Stimulated activated CD8-positive, alpha-beta memory T cell treated with anti-CD3 and anti-CD28 coated beads, Interleukin-7, amount 100 ng/mL, for 4 hours (primary cell): ENCODE measurements around the gene WDR45B.
A peak's percentile ranks its signal among the peaks of the same experiment; 100 is the strongest.
"Not testable (repeated sequence)": the region's sequence is repeated elsewhere in the genome, so short reads cannot be mapped to it uniquely, and the experiment has no call there.

ENCODE experiments used
- DNase-seq, 2 donors: peaks; one replicate each; pipeline ENCODE4 v3.0.0-alpha.2; 2020; ENCODE audit warnings: low read depth in 2 of 2

Gene WDR45B

GRCh38 chr17:82599674-82600661 is 48.3 kb downstream of the WDR45B start:
- DNase-seq = no peak

DNA sequence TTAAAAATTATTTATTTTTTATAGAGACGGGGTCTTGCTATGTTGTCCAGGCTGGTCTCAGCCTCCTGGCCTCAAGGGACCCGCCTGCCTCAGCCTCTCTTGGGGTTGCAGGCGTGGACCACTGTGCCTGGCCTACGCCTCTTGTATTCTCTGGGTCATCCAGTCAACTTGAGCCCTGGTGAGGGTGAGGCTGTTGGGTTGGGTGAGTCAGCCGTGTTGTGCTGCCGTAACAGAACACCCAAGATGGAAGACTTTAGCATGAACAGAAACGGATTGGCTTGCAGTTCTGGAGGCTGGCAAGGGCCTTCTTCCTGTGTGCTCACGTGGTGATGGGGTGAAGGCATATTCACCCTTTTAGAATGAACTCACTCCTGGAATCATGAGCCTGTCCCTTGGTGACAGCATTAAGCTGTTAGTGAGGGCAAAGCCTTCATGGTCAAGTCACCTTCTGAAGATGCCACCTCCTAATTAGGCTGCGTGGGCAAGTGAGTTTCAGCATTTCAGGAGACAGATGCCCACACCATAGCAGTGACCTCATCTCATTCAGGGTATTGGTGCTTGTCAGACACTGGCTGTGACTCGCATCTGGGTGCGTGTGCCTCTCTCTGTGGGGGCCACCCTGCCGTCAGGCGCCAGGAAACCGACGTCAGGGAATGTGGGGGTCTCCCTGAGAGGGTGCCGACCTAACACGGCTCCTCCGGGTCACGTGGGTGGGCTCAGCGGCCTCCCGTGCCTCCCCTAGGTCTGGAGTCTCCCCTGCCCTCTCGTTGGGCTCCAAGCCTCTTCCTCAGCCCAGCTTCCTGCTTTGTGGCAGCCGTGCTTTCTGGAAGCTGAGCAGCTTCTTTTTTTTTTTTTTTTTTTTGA is 49.8 kb downstream of the WDR45B start:
- DNase-seq = no peak

DNA sequence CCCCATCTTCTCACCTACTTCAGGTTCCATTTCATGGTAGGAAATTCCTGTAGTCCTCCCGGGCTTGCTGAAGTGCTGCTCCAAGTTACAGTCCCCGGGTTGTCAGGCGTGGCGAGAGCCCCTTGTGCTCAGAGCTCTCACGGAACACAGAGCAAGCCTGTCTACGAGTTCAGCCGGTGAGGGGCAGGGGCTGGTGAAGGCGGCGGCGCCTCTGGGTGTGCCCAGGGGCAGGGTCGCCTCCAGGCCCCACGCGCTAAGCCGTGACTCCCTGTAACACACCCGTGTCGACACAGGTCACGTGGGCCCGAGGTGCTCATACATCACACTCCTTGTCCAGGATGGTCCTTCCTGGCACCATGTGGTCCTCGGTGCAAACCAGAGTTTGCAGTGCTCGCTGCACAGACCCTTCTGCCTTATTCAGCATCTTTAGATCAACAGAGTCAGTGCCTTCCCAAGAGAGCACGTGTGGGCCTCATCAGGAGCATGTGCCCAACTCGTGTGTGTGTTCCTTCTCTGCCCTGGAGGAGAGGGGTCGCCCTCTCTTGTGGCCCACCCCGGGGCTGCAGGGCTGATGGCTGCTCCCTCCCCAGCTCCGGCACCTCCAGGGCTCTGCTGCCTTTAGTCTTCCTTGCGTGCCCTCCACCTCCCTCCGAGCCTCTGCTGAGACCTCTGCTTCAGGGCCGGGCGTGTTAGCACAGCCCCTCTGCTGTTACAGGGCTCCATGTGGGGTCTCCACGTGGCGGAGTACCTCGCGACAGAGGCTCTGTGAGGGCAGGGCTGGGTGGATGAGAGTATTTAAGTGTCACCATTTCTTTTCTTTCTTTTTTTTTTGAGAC is 51.2 kb downstream of the WDR45B start:
- DNase-seq = no peak

GRCh38 chr17:82596296-82596695 is 51.9 kb downstream of the WDR45B start:
- DNase-seq = no peak

DNA sequence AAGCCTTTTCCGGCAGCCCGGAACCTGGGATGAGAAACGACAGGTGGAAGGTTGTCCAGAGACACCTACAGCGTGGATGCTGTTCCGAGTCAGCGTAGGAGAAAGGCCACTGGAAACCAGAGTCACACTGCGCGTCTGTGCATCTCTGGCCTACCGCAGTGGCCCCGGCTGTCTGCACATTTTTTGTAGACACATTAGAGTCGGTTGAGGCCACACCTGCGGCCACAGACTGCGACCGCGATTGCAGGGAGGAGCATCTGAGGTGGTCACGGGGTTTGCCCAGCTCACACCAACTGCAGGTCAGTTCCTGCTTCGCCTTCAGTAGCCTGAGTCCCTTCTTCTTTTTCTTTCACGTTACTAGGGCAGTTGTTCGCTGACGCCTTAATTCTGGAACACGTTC is 52.4 kb downstream of the WDR45B start:
- no peak for DNase-seq

GRCh38 chr17:82594571-82594970 is 53.7 kb downstream of the WDR45B start:
- no peak for DNase-seq

GRCh38 chr17:82593590-82594087 is 54.6 kb downstream of the WDR45B start:
- no peak for DNase-seq

GRCh38 chr17:82592767-82593589 is 55.3 kb downstream of the WDR45B start:
- DNase-seq = peak; percentile 26 to 43

DNA sequence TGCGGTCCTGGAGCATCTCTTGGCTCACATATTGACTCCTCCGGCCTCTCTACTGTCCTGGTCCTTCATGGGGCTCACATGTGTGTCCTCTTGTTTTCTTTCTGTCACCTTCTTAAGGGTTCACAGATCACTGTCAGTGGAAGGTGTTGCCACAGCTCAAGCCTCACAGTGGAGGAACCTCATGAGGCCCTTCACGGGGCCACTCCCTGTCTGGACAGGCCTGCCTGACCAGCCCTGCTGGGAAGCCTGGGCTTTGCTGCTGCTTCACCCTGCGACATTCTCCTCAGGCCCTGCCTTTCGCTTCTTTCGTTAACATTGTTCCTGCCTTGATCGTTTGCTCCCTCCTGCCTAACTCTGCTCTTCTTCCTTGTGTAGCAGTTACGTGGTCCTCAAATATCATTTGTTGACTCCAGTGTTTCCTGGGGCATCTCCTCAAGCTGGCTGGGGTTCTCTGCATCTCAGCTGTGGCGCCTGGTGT is 55.9 kb downstream of the WDR45B start:
- DNase-seq = no peak

DNA sequence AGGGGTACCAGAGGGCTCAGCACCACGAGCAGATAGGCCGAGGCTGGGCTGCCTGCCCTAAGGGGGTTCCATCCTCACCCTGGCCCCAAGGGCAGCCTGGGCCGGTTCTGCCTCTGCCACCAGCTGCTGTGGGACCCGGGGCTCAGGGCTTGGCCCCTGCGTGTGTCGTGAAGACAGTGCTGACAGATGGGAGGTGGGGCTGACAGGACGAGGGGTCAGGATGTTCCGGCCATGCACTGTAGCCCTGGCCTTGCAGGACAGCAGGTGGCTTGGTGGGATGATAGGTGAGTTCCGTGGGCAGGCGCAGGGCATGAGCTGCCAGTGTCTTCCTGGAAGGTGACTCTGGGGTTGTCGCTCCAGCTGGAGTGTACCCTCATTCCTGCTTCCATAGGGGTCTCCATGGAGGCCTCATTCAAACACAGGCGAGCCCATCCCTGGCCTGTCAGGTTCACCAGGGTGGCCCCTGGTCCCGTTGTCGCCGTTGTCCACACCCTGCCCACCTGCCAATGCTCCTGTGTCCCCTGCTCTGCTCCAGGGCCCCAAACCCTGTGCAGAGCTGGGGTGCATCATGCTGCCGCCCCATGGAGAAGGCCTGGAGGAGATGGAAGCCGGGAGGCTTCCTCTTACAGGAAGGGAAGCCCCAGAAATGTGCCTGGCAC is 57.2 kb downstream of the WDR45B start:
- DNase-seq = no peak

GRCh38 chr17:82590216-82590615 is 58.0 kb downstream of the WDR45B start:
- no peak for DNase-seq

- DNase-seq = no peak
Measured at GRCh38 chr17:82589851-82590180, 58.4 kb downstream of the WDR45B start.

- no peak for DNase-seq
Measured at GRCh38 chr17:82588266-82589175, 59.7 kb downstream of the WDR45B start.

DNA sequence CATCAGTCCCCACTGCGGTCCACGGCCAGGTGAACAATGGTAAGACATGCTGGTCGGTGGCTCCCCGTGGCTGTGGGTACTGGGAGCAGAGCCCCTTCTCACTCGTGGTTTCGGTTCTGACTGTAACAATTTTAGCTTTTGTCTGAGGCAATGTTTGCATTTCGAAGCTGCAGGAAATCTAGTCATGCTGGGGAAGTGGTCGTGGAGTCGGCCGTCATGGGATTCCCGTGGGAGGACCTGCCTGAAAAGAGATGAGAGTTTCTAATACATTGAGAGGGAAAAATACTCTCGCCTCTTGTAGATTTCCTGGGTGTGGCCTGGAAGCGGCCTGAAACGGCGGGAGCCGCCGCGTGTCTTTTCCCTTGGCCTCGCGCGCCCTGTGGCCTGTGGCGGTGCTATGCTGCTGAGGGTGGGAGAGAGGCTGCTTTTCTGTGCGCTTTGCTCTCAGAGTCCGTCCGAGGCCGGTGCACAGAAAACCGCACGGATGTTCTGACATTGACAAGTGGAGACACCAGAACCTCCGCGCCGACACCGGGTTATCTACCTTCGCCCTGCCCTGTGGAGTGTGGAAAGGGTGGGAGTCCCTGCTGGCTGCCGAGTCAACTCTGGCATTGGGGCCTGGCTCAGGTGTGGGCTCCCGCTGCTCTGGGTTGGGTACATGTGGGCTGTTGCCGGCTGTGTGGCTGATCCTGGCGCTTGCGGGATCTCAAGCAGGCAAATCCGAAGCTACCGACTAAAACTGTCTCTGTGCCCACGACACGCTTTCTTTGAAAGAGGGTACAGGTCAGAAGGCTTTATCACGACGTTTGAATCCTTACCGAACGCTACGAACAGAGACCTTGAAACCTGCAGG is 60.8 kb downstream of the WDR45B start:
- DNase-seq = no peak

- DNase-seq = no peak
Measured at GRCh38 chr17:82586576-82587233, 61.5 kb downstream of the WDR45B start.

DNA sequence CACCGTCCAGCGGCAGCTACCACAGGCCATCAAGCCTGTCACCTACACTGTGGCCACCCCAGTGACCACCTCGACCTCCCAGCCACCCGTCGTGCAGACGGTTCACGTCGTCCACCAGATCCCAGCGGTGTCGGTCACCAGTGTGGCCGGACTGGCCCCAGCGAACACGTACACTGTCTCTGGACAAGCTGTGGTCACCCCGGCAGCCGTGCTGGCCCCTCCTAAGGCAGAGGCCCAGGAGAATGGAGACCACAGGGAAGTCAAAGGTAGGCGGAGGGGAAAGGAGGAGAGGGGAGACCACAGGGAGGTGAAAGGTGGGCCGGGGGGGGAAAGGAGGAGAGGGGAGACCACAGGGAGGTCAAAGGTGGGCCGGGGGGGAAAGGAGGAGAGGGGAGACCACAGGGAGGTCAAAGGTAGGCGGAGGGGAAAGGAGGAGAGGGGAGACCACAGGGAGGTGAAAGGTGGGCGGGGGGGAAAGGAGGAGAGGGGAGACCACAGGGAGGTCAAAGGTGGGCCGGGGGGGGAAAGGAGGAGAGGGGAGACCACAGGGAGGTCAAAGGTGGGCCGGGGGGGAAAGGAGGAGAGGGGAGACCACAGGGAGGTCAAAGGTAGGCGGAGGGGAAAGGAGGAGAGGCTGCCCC is 62.2 kb downstream of the WDR45B start:
- not testable (repeated sequence) for DNase-seq

- peak in 1 of 2 donors; percentile 65 for DNase-seq
Measured at GRCh38 chr17:82583720-82584234, 64.5 kb downstream of the WDR45B start.
